ENCODE measurements around the gene SHISA8.

SHISA8 gene

DNA sequence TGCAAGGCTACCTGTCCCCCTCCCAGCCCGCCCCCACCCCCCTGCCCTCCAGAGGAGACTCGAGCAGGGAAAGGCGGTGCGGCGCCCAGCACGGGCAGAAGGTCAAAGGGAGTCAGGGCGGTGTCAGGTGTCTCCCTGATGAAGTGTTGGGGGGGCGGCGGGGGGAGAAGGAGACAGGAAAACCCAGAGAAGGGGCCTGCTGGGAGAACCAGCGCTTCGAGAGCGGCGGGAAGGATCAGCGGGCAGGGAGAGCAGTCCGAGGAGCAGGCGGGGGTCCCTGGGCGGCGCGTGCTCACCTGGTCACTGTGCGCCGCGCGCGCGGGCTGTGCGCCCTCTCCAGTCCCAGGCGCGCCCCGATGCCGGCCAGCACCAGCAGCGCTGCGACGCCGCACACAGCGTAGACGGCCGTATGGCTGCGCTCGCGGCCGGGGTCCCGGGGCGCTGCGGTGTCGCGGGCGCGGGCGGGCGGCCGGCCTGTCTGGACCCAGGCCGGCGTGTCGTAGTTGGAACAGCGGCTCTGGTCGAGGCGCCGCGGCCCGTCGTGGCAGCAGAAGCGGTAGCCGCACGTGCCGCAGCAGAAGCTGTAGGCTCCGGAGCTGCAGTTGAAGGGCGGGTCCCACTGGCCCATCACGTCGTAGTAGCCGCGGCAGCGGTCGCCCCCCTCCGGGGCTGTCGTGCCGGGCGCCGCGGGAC is 886 bp downstream of the SHISA8 start:
- peak; percentile 33 for DNase-seq

DNA sequence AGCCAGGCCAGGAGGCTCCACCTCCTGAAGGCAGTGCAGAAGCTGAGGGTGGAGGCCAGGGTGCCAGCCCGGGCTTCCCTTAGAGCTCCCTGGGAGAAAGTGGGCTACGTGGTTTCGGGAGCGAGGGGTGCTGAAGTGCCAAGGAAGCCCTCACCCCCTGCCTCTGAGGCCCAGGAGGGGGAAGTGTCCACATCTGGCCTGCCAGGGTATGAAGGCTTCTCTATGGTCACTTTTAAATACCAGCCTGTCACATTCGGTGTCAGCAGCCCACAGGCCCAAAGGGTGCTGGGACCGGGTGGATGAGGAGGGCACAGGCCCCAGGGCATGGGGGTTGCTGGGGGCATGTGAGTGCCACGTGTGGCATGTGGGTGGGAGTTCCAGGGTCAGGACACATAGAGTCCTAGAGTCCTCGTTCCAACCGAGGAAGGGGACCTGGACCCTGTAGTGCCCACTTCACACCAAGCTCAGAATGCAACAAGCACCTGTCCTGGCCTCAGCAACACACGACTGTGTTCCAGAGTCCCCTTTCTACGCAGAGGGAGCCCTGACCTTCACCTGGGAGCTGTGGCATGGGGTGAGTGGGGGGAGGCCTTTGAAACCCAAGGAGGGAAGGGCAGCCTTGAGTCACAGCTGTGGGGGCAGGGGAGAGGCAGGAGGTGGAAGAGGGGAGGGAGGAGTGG is 1.7 kb downstream of the SHISA8 start:
- DNase-seq, result no peak

DNA sequence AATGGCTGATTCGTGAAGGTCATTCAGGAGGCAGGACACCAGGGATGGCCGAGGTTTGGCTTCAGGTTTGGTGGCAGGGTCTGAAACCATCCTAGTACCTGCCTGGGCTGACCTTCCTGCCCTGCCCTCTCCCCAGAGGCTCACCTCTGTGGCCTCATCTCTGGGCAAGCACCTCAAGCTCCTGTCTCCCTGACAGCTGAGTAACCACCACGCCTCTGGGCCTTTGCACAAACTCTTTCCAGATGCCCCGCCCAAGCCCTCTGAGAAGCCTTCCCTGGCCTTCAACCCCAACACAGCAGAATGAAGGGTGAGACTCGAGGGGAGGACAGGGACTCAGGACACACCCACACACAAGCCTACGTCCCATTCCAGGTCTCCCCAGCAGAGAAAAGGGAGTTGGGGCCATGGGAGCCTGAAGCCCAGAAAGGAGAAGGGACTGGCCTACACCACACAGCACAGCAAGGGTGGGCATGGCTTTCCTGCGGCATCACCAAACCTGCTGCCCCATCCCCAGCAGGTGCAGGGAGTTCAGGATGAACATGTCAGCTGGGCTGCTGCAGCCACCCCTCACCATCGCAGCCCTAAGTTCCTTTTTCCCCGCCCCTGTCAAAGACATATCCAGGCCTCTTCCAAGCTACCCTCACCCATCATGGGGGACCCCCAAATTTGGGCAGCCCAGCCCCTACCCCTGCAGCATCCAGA is 2.4 kb downstream of the SHISA8 start:
- DNase-seq, result no peak

DNA sequence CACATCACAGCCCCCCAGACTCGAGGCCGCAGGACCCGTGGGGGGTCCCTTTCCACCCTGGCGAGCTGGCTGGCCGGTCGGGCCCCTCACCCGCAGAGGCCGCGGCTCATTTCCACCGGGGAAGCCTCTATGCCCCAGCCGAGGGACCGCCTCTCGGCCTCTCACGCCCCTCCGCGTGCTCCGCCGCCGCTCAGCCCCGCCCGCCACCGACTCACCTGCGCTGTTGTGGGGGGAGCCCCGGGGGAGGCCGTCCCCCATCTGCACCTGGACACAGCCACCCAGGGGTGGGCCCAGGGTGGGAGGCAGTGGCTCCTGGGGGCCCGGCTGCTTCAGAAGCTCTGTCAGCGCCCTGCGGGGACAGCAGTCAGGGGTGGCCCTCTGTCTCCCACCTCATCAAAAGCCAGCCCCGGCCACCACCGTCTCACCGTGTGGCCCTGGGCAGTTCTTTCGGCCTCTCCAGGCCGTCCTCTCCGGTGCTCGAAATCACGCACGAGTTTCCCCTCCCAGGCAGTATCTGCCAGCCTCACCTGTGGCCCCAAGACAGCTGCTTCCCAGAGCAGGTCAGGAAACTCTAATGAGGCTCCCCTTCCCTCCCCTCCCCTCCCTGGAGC is 3.8 kb downstream of the SHISA8 start:
- no peak for DNase-seq

DNA sequence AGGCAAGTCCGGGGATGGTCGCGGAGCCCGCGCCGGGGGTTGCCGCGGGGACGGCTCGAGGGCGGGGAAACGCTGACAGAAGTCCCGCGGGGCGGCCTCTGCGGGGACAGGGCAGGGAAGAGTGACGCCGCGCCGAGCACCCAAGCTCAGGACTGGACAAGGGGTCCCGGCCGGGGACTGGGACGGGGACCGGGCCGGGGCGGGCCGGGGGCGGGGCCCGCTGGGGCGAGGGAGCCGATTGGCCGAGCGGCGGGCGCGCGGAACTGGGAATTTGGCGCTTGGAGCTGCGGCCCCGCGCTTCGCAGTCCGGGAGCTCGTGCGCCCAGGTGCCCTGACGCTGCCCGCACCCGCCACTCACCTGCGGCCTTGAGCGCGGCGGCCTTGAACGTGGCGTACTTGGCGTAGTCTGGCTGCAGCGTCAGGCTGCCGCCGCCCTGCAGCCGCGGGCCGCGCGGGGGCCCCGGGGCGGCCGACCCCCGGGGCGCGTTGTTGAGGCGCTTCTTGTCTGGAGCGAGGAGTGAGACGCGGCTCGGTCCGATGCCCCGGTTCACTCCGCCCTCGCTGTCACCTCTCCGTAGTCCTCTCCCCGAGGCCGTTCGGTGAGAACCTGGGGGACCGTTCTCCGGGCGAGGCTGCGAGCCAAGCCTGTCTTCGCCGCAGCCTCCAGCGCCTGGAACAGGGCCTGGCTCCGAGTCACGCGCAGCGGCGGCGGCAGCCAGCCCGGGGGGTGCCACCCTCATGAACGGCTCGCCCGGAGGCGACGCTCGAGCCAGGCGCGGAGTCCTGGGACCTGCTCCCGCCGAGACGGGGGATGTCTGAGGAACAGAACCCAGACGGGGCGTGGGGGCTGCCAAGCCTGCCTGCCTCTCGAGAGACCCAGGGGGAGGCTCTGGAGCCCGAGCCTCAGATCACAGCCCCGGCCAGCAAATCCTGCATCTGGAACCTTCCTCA is 4.5 kb downstream of the SHISA8 start:
- DNase-seq, result no peak

DNA sequence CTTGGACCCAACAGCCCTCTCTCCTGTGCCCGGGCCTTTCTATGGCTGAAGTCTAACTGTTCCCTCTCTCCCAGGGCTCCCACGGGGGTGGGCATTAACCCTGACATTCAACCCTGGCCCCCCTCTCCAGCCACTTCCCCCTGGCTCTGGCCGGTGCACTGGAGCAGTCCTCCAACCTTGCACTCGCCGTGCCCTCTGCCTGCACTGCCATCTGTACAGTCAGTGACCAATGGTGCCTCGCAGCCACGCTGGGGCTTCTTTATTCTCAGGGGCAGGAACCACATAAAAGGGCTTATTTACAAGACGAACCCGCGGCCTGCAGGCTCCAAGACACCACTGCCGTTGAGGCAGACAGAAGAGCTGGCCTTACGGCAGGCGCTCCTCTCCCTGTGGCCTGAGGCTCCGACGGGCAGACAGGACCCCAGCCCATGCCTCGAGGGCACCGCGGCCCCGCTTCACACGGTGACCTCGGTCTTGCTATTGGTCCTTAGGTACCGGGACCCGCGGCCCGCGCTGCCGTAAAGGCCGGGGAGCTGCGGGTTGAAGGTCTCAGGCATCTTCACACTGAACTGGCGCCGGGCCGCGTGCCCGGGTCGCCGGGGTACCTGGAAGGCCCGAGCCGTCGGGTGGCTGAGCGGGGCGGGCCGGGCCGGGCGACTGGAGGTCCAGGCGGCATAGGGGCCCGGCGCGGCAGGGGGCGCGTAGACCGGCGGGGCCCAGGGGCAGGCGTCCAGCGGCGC is 5.4 kb downstream of the SHISA8 start:
- no peak for DNase-seq

DNA sequence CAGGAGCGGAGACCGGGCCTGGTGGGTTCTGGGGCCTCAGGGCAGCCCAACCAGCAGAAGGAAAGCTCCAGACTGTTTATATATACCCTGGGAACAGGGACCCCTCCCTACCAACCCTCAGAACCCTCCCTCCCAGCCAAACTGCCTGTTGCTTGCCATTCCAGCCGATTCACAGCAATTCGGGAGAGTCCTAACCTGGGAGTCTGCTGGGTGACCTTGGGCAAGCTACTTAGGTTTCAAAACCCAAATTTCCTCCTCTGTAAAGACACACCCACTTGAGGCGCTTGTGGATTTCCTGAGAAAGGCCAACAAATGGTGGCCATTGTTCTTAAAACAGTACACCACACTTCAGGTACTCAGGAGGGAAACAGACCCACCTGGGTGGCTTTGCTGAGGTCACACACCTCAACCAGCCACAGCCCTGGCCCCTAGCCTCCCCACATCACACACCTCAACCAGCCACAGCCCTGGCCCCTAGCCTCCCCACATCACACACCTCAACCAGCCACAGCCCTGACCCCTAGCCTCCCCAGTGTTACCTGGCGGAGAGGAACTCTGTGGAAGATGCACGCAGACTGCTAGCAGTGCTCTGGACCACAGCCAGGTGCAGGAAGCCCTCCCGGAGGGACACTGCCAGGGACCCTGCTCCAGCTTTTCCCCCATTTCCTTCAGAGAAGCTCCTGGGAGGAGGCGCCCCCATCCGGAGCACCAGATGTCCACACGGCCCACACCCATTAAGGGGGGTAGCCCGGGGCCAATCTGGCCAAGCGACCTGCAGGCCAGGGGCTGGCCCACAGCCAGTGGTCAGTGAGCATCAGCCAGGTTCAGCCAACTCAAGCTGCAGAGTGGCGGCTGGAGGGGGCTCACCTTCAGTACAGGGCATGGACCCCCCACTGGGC is 6.2 kb downstream of the SHISA8 start:
- DNase-seq, result no peak

DNA sequence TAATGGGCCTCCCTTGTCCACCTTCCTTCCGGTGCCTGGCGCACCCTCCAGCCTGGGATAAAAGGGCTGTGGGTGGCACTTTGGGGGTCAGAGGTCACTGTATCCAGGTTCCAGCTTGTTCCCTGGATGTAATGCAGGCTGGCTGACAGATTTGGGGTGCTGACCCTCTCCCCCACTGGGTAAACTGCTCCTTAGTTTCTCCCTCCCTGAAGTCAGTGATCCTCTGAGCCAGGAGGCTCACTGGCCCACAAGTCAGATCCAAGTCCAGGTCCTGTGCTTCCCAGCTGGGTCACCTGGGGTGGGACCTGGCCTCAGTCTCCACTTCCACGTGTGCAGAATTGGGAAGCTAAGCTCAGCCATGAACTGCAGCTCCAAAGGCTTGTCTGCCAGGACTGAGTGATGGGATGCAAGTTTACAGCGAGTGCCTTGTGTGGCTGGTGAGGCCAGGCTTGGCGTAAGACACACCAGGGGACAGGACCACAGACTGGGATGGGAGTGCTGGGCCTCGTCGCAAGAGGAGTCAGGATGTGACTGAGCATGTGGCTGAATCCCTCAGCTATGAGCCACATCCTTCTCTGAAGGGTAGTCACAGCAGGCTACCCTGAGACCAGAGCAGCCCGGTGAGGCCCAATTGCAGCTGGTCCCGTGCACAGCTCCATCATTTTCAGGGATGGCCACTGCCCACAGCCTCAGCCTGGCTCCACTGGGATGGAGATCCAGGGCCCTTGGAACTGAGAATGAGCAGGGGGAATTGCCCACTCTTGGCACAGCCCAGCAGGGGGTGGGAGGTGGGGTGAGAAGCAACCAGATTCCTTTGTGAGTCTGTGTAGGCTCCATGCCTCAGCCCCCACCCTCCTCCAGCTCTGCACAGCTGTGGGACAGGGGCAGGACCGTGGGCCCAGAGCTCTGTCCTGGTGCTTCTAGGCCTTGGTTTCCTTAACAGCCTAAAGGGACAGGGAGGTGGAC is 7.2 kb downstream of the SHISA8 start:
- no peak for DNase-seq

DNA sequence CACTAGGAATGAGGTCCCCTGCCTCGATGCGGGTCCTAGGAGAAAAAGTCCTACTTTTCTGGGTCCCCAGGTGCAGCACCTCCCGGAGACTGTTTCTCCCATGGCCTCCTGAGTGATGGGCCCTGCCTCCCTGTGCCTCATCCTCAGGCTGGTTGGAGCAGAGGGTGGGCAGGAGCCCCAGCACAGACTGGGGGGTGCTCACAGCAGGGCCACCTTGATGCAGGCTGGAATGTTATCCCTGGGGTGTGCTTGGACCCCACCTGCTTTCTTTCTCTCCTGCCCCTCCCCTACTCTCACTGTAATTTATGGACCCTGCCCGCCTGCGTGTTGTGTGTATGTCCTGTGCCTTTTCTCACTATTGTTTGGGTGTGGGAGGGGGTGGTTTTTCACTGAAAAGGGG is 8.1 kb downstream of the SHISA8 start:
- DNase-seq, result no peak

DNA sequence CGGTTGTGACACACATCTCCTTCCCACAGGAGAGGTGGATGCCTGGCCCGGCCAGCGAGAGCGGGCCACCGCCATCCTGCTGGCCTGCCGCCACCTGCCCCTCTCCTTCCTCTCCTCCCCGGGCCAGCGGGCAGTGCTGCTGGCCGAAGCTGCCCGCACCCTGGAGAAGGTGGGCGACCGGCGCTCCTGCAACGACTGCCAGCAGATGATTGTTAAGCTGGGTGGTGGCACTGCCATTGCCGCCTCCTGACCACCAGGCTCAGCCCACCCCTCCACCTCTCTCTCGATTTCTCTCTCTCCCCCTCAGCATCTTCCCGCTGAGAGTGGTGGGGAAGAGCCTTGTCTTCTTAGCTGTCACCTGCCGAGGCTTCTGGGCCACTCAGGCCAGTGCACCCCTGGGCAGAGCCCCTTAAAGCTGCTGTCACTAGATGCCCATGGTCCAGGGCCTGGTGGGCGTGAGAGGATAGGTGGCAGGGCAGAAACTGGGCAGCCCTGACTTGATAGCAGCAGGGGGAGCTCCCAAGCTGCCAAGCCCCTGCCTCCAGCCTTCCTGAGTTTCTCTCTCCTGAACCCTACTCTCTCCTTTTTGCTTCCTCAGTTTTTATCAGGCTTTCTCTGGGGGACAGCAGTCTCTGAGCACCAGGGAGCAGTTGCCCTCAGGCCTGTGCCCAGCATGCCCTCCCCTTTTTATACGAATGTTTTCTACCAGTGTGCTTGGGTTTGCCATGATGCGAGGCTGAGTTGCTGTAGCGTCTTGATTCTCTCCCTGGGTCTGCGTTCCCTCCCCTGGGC is 9.3 kb downstream of the SHISA8 start:
- no peak for DNase-seq

DNA sequence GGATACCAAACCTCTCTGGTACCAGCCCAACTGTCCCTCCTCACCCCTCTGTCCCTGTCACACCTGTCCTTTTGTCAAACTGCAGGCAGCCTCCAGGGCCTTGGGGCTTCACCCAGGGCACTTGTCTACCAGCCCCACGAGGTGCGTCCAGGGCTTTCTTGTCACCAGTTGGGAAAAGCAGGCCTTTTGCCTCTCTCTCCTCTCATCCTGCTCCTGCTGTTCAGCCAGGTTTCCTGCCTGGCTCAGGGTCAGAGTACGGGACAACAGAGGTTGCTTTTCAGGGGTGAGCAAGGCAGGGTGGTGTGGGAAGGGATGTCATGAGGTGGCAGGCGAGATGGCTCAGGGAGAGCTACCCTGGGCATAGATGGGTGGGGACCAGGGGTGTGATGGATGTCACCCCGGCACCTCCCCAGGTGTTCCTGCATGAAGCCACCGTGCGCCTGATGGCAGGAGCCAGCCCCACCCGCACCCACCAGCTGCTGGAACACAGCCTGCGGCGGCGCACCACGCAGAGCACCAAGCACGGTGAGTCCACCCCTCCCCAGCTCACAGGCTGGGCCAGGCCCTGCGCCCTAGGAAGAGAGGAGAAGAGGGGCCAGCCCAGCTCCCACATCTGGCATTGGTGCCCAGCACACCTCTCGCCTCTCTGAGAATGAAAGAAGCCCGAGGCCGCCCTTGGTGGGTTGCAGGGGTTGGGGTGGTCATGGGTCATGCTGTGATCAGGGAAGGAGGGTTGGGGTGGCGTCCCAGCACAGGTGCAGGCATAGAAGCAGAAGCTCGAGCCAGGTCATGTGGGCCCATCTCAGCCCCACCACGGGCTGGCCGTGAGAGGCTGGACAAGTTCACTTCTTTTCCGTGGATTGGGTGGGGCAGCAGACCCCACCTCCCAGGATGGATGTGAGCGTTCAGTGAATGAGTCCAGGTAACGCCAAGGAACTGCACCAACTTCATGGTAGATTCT is 10.1 kb downstream of the SHISA8 start:
- DNase-seq, result no peak

DNA sequence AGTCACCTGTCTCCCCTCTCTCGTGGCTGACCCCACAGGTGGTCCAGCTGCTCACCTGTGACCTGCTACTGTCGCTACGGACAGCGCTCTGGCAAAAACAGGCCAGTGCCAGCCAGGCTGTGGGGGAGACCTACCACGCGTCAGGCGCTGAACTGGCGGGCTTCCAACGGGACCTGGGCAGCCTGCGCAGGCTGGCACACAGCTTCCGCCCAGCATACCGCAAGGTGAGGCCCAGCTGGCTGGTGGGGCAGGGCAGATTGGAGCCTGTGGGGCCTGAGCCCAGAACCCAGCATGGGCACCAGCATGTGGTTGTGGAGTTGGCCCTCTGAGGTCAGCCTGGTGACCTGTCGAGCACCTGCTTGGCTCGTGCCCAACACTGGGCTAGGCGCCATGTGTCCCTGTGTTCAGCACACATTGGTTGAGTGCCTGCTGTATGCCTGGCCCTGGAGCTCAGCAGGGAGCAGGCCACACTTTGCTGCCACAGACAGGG is 11.9 kb downstream of the SHISA8 start:
- peak; percentile 82 for DNase-seq

DNA sequence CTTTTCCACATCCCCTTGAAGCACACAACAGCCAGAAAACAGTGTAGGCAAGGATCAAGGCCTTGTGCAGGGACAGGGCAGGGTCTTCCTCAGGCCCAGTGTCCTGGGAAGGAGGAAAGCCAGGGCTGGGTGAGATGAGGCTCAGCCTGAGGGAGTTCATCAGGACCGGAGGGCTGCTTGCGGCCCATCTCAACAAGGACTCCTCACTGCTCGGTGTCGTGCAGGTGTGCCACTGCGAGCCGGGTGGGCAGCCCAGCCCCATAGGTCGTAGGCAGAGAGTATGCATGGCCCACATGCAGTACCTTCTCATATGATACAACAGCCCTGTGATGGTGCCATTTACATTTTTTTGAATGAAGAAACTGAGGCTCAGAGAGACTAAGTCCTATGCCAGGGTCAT is 12.9 kb downstream of the SHISA8 start:
- DNase-seq, result no peak

DNA sequence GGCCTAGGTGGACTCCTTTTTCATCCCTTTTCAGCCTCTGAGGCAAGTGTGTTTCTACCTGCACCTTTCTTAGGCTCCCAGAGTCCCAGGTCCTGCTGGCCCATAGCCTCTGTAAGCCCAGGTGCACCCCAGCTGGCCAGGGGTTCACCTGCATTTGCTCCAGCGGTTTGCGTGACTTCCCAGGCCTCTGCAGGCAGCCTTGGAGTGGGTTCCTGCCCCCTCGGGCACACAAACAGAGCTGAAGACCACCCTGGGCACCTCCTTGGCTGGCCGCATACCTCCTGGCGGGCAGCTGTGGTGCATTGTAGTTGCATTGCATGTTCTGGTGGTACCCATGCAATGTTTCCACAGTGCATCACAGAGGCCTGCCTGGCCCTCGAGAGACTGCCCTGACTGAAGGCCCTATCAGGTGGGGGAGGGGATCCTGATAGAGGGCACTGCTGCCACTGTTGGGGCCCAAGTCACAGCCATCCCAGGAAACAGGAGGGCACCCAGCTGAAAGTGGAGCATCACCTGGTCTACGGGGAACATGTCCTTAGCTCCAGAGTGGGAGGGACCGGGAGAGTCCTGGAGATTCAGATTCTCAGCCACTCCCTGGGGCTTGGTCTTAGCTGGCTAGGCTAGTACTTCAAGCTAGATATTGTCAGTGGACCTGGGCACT is 14.1 kb downstream of the SHISA8 start:
- no peak for DNase-seq

DNA sequence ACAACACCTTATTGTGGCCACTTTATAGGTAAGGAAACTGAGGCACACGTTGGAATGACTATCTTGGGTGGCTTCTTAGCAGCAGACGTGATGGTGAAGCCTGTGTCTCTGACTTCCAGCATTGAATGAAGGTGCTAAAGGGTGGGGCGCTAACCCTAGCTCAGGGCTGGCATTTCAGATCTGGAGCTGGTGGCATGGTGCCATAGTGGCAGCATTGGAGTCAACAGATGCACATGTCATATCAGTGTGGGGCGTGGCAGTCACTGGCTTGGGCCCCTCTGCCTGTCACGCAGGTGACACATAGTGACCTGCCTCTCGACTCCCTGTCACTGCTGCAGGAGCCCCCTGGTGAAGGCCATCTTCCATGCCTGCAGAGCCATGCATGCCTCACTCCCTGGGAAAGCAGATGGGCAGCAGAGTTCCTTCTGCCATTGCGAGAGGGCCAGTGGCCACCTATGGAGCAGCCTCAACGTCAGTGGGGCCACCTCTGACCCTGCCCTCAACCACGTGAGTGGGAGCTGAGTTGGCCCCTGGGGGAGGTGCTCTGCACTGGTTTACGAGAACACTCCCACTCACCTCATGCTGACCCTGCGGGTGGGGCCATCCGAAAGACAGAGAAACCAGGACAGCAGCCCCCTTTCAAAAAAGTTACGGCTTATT is 14.8 kb downstream of the SHISA8 start:
- no peak for DNase-seq

DNA sequence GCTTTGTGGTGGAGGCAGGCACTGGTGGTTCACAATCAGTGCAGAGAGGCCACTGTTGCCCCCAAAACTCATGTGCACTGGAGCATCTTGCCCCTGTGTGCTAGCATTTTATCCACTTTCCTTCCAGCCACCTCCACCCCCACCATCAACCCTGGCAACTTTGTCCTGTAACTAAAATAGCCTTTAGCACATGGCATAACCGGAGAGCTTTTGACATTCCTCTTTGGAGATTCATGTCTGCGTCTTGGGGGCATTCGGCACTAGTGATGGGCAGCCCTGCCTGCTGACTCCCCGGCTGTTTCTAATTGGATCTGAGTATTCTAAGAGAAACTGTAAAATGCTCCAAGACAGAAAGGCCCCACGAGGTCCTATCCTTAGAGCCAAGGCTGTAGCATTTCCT is 15.8 kb downstream of the SHISA8 start:
- no peak for DNase-seq
